Suppressor macrophage treated with lipopolysaccharide for 4 hours (primary cell): ENCODE results near the gene KRTDAP.
"Not testable (repeated sequence)": the region's sequence is repeated elsewhere in the genome, so short reads cannot be mapped to it uniquely, and the experiment has no call there.

Experiments used
- DNase-seq: peaks from one replicate; pipeline ENCODE4 v3.0.0-alpha.2; 2020

KRTDAP gene

DNA sequence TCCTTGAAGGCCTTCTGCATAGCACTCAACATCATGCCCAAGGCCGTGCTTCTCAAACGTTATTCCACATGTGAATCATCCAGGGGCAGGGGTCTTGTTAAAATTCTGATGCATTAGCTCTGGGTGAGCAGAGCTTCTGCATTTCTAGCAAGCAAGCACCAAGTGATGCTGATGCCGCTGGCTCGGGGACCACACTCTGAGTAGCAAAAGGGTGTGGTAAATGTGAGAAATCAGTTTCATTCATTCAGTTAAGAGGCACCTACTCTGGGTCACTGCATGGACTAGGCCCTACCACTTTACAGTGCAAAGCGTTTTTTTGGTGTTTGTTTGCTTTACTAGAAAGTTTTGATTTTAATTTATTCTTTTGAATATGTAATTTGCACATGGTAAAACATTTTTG lies 7.2 kb downstream of the KRTDAP start:
- no peak for DNase-seq

DNA sequence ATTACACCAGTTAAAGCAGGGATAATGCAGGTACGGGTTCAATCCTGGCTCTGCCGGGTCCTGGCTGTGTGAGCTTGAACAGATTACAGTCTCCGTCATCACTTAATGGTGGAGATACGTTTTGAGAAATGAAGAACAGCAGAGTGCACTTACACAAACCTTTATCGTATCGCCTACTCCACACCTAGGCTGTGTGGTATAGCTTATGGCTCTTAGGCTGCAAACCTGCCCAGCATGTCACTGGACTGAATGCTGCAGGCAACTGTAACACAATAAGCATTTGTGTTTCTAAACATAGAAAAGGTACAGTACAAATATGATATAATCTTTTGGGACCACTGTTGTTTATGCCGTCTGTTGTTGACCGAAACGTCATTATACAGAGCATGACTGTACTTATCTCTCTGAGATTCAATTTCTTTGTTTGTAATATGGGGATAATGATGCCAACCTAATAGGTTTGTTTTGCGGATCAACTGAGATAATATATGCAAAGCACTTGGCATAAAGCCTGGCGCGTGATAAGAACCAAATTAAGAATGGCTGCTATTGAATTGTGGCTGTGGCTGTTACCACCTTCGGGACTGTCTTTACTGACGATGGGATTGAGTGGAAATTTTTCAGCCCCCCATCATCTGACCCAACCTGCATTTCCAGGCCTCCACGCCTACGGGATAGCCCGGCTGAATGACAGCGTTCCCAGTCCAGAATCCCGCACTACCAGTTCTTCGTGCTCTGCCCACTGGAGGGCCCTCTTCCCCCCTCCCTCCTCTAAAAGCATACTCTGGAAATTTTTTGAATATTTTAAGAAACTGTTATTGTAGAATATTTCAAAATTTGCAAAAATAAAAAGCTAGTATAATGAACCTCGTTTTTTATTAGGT lies 11.2 kb downstream of the KRTDAP start:
- no peak for DNase-seq

DNA sequence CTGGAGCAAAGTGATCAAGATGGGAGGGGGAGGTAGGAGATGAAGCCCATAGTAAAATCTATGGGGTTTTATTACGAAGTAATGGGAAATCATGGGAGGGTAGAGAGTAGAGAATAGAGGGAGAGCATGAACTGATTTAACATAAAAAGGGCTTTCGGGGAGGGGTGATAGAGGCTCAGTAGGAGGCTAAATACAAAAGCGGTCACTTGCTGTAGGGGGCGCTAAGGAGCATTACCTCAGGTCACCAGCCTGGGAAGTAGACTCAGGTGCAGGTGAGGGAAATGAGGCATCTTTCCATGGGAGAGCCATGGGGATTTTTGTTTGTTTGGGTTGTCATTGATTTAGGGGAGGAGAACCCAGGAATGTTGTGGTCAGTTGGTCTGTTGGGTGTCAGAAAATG lies 14.1 kb downstream of the KRTDAP start:
- DNase-seq, result no peak

DNA sequence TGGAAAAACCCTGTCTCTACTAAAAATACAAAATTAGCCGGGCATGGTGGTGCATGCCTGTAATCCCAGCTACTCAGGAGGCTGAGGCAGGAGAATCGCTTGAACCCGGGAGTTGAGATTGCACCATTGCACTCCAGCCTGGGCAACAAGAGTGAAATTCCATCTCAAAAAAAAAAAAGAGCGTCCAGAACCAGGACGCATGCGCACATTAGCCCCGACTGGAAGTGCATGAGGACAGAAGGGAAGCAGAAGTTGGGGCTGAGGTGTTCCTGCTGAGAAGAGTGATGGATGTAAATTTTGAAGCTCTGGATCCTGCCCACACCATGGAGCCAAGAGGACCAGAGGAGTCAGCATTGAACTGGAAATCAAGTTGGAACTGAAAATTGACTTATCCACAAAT lies 15.7 kb downstream of the KRTDAP start:
- DNase-seq, result not testable (repeated sequence)

DNA sequence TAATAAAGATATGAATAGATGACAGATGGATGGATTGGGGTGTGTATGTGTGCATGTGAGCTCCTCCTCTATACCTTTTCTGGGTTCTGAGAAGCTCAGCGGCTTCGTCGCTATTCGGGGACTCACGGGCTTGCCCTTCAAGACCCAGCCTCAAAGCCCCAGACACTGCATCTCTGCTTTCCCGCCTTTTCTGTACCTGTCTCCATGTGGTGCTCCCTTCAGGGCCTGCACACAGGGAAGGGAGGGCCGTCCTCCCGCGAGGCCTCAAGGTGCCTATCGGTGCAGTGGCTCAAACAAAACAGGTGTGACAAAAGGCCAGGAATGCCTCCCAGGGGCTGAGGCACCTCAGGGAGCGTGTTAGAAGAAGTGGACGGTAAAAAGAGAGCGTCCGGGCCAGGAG lies 16.2 kb downstream of the KRTDAP start:
- no peak for DNase-seq

DNA sequence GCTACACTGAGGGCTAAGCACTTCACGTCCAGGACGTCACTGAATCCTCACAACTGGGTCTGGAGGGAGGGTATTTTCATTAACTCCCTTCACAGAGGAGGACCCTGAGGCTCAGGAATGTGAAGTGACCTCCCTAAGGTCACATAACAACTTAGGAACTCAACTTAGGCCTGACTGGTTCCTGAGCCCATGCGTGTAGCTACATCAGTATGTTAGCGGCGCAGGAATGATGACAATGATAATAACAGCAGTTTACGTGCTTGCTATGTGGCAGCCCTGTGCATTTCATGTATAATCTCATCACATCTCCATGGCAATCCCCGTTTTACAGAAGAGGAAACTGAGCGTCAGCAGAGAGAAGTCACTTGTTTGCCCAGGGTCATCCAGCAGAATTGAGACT lies 18.3 kb downstream of the KRTDAP start:
- no peak for DNase-seq

DNA sequence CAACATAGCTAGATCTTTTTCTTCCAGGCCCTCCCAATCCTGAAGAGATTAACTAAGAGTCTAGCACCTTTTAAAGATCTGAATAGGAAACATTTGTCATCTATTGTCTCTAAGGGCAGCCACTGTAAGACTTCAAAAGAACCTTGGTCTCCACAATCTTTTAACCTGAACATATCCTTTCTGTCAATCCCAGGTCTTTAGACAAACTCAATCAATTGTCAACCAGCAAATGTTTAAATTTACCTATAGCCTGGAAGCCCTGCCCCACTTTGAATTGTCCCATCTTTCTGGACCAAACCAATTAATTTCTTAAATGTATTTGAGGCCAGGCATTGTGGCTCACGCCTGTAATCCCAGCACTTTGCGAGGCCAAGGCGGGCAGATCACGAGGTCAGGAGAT lies 19.2 kb downstream of the KRTDAP start:
- not testable (repeated sequence) for DNase-seq

DNA sequence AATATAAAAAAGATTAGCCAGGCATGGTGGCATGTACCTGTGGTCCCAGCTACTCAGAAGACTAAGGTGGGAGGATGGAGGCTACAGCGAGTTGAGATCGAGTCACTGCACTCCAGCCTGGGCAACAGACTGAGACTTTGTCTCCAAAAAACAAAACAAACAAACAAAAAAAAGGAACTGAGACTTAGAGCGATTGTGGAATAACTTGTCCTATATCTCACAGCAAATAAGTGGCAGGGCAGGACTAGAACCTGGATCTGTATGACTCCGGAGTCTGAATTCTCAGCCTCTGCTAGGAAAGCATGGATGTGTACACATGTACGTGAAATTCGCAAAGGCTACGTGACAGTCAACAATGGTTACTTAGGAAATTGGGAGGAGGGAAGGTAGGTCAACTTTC lies 20.1 kb downstream of the KRTDAP start:
- peak; percentile 33 for DNase-seq

DNA sequence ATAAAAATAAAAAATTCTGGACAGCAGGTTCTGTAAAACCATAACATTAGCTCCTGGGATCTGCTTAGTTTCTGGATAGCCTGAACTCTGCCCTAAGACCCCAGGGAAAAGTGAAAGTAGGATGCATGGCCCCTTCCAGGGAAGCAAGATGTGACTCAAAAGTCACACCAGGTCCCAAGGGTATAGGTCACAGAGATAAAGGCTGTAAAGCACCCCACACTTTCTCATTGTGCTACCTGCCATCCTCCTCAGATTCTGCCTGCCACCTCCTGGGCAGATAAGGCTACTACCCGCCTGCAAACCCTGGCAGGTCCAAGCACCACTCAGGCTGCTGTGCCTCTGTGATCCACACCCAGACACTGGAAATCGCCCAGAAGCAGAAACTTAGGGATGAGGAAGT lies 21.6 kb downstream of the KRTDAP start:
- DNase-seq, result peak; percentile 65

DNA sequence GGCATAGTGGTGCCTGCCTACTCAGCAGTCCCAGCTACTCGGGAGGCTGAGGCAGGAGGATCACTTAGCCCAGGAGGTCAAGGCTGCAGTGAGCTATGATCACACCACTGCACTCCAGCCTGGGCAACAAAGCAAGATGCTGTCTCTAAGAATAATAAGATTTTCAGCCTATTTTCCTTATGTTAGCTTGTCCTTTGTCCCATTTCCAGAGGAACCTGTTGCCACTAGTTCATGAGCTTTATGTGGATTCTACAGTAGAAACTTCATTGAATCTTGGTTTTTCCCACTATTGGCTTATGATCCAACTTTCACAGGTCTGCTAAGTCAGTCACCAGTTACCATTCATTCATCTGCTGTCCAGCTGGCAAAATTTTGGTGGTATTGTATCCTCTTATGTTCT lies 24.0 kb downstream of the KRTDAP start:
- no peak for DNase-seq

DNA sequence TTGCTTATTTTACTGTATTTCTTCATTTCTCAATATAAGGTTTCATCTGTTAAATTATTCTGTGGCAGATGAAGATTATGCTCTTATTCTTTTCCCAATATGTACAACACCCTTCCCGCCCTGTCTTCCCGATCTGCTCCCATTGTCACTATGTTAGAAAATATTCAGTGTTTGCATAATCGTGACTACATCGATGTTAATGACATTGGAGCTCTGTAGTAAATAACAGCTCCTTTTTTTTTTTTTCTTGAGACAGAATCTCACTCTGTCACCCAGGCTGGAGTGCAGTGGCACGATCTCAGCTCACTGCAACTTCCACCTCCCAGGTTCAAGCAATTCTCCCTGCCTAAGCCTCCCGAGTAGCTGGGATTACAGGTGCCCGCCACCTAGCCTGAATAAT lies 27.3 kb downstream of the KRTDAP start:
- peak; percentile 27 for DNase-seq

DNA sequence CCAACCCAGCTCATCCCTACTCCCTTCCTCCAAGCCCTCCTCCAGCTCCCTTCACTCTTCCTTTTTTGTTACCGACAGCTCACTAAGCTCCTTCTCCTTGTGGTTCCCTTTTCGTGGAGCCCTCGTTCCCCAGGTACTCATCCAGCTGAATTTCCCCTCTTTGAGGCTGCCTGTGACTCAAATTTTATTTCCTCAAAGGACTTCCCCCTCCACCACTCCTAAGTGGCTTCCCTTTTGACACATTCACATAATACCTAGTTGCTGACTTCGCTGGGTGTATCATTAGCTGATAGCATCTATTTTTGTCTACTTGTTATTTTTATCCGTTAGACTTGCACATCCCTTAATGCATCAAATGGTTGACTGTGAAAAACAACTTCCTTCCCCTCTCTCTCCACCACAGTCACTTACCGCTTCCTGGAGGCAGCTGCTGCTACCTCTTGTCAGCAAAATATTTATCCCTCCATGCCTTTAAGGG lies 27.7 kb downstream of the KRTDAP start:
- peak; percentile 91 for DNase-seq

DNA sequence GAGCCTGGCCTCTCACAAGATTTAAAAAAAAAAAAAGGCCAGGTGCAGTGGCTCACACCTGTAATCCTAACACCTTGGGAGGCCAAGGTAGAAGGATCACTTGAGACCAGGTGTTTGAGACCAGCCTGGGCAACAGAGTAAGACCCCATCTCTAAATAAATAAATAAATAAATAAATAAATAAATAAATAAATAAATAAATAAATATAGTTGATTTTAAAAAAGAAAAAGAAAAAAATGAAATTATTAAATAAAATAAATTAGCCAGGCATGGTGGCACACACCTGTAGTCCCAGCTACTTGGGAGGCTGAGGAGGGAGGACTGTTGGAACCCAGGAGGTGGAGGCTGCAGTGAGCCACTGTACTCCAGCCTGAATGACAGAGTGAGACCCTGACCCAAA lies 28.5 kb downstream of the KRTDAP start:
- DNase-seq, result not testable (repeated sequence)

DNA sequence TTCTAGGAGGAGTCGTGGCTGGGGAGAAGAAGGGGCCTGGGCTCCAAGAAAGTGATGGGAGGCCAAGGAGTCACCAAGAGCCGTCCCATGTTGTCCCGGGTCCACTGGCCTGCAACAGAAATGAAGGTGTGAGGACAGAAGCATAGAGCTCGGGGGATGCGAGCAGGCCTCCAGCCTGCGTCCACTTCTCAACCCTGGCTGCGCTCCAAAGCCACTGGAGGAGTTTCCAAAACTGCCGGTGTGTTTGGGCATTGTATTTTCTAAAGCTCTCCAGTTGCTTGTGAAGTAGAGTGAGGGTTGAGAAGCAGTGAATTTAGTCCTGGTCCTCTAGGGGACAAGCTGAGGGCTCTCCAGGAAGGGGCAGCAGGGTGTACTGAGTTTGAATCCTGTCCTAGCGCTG lies 29.2 kb downstream of the KRTDAP start:
- no peak for DNase-seq

DNA sequence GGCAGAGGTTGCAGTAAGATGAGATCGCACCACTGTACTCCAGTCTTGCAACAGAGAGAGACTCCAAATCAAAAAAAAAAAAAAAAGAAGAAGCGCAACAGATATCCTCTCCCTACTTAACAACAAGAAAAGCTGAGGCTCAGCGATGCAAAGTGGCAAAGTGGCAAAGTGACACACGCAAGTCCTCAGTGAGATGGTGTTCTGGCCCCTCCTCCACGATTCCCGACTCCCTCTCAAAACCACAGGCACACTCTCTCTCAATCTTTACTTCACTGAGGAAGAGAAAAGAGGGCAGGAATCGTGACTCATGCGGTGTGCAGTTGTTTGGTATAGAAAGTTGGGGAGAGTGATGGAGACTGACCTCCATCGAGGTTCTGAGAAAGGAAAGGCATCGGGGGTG lies 29.7 kb downstream of the KRTDAP start:
- DNase-seq, result peak; percentile 61

DNA sequence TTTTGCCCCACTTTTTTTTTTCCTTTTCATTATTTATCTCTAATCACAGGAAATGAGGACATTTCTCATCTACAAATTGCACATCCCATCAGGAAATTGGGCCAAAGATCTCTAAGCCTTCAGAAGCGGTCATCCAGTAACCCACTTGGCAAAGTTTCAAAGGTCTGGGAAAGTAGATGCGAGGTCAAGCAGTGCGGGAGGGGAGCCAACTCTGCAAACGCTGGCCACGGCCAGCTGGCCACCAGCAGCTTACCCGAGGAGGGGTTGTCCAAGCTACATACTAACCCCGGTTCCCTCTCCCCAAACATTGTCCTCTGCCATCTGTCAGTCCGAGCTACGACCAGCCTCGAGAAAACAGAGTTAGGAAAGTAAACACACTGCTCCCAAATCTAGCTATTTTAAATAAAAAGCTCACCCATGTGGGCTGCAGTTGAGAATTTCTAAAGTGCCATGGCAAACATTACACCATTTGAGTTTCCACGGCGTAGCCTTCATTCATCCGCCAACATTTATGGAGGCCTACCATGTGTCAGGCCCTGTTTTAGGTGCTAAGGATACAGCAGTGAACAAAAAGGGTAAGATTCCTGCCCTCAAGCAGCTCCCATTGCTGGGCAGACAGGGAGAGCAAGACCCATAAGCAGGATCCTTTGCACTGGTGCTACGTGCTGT lies 30.7 kb downstream of the KRTDAP start:
- no peak for DNase-seq

DNA sequence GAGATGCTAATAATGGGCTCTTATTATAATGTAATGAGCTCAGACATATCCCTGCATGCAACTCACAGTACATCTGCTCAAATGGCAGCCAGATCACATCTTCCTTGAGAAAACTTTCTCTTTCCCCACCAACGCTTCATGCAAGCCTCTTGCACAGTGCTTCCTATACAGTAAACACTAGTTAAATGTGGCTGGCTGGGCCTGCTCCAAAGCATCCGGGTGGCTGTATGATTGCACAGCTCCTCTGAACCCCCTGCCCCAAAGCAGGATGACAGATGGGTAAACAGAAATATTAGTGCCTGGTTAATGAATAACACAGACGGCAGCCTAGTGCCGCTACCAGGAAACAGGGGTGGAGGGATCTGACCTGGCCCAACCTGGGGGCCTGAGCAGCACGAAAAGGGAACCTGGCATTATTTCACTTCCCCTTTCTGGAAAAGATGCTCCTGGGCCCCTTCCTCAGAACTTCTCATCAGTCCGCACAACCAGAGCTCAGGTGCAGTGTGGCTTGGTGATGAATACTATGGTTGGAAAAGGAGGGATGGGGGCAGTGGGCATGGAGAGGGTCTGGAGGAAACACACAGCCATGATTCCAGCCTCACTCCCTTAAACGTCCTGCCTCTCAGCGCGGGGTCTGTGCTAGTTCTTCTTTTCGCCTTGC lies 31.4 kb downstream of the KRTDAP start:
- peak; percentile 68 for DNase-seq

DNA sequence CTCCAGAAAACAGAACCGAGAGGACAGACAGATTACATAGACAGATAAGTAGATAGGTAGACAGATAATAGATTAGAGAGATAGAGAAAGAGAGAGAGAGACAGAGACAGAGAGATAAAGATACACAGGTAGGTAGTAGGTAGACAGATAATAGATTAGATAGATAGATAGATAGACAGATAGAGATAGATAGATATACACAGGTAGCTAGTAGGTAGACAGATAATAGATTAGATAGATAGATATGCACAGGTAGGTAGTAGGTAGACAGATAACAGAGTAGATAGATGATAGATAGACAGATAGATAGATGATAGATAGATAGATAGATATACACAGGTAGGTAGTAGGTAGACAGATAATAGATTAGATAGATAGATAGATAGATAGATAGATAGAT lies 32.1 kb downstream of the KRTDAP start:
- no peak for DNase-seq

DNA sequence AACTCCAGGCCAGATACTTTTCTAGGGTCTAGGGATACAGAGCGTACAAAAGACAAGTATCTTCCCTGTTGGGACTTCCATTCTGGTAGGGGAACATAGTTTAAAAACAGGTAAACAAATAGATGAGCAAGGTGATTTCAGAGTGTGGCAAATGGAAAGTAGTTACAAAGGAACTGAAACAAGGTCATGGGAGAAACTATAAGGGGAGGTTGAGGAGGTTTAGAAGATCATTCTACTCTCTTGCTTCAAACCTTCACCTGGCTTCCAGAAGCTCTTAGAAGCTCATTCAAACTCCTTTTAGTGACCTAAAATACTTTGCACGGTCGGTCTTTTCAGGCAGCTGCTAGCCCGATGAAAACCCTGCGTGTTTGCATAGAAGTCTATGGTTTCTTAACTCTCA lies 33.1 kb downstream of the KRTDAP start:
- no peak for DNase-seq

DNA sequence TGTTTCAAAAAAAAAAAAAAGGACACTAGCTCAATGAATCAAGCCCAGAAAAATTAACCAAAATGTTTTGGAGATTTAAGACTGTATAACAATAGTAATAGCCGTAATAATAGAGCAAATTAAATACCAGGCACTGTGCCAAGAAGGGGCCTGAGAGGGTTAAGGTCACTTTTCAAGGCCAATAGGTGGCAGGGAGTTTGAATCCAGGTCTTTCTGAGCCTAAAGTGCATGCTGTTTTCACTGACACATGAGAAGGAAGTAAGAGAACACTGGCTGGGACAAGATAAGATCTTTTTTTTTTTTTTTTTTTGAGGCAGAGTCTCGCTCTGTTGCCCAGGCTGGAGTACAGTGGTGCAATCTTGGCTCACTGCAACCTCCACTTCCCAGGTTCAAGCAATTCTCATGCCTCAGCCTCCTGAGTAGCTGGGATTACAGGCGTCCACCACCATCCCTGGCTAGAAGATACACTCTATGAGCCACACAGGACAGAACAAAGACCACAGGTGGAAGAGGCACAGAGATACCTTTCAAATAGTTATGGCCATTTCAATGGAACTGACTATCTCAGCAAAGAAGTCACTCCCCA lies 34.6 kb downstream of the KRTDAP start:
- DNase-seq, result no peak

DNA sequence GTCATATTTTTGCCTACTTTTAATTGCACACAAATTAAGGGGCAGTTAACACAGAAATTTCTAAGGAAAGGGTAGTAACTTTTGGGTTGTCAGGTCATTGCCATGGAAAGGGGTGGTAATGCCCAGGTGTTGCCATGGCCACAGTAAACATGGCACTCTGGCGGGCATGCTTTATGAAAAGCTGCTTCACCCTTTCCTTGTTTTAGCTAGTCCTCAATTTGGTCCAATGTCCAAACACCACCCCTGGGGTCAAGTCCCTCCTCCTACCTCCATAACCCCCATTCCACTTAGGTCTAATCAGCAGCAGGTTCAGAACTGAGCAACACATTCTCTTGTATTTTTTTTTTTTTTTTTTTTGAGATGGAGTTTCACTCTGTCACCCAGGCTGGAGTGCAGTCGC lies 35.6 kb downstream of the KRTDAP start:
- no peak for DNase-seq

DNA sequence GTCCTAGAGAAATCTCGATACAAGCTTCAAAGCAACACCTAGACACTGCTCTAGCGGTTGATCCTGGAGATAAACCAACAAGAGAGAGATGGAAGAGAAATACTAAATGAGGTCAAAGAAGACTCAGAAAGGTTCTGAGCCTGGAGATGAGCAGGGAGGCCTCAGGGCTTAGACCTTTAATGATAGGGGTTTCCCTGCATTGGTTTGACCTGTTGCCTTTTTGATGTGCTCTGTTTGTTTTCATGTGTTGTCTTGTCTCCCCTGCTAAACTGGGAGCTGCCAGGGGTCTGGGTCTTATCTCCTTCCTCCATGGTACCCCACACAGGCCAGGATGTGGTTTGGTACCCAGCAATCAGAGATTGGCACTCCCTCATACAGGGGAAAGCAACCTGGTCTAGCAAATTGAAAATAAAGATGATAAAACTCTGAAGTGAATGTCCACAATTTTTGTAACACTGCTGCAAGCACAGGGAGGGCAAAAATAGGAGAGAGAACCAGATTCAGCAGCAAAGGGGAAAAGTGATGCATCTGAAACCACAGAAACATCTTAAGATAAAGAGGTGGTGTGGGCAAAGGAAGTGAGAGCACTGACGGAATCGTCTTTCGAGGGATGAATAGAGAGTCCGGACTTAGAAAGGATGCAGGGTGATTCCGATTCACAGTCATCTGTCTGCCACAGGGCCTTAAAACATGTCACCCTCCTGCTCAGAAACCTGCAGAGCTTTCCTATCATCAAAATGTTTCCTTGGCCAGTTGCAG lies 38.7 kb downstream of the KRTDAP start:
- peak; percentile 46 for DNase-seq
